HepG2 (cell line): Measurements from ENCODE around the gene DIP2C. TPM values are rescaled to one million over a fixed set of nuclear protein-coding genes. Genes with fewer than 3 reads are reported as not detected.

Source experiments
- CHCHD3 ChIP-seq: sonication (generic); formaldehyde crosslinking; IDR thresholded peaks from 2 replicates; pipeline ENCODE4 v1.8.0; 2022; ENCODE audit warnings: mild to moderate bottlenecking, missing genetic modification reagents, moderate library complexity
- FOXA3 ChIP-seq: IDR thresholded peaks from 2 replicates; pipeline ENCODE4 v1.6.1; 2016; ENCODE audit warnings: missing genetic modification reagents, missing compliant biosample characterization
- HDAC1 ChIP-seq: sonication (generic); formaldehyde crosslinking; IDR thresholded peaks from 2 replicates; pipeline ENCODE4 v1.5.1; 2020; ENCODE audit warnings: mild to moderate bottlenecking, missing genetic modification reagents
- HDAC2 ChIP-seq: sonication (generic); formaldehyde crosslinking; IDR thresholded peaks from 2 replicates; pipeline ENCODE4 v1.4.0; 2020; ENCODE audit warnings: missing genetic modification reagents
- KLF11 ChIP-seq: IDR thresholded peaks from 2 replicates; pipeline ENCODE4 v1.6.1; 2016; ENCODE audit warnings: missing compliant biosample characterization
- ONECUT2 ChIP-seq: sonication (generic); formaldehyde crosslinking; IDR thresholded peaks from 2 replicates; pipeline ENCODE4 v1.4.0; 2020; ENCODE audit warnings: missing genetic modification reagents
- SP140L ChIP-seq: sonication (generic); formaldehyde crosslinking; IDR thresholded peaks from 2 replicates; pipeline ENCODE4 v1.4.0; 2020; ENCODE audit warnings: missing genetic modification reagents, borderline replicate concordance
- YY1 ChIP-seq: IDR thresholded peaks from 2 replicates; pipeline ENCODE4 v1.6.1; 2011; ENCODE audit warnings: low read length, low read depth, moderate library complexity, mild to moderate bottlenecking; ENCODE audit not compliant: insufficient read depth, insufficient replicate concordance
- ZBTB33 ChIP-seq: sonication (generic); formaldehyde crosslinking; IDR thresholded peaks from 2 replicates; pipeline ENCODE4 v1.4.0; 2020; ENCODE audit warnings: missing genetic modification reagents
- ZNF281 ChIP-seq: sonication (generic); formaldehyde crosslinking; IDR thresholded peaks from 2 replicates; pipeline ENCODE4 v1.4.0; 2020; ENCODE audit warnings: missing genetic modification reagents, borderline replicate concordance
- ZNF589 ChIP-seq: sonication (generic); formaldehyde crosslinking; conservative IDR thresholded peaks from 2 replicates; pipeline ENCODE4 v1.8.0; 2022; ENCODE audit warnings: mild to moderate bottlenecking, moderate library complexity, missing genetic modification reagents
- ZNF777 ChIP-seq: sonication (generic); formaldehyde crosslinking; IDR thresholded peaks from 2 replicates; pipeline ENCODE4 v1.4.0; 2020; ENCODE audit warnings: missing genetic modification reagents
- polyA plus RNA-seq, 8 experiments: library from polyadenylated mRNA; depleted of rRNA in 3 of 8; stranded (reverse) in 7 of 8; unstranded in 1 of 8; fragments of >200 nt; fragmentation: Illumina TruSeq in 4 of 8; extraction: Trizol in 4 of 8; gene quantifications; 2 replicates each; pipeline versions ENCODE4 v1.2.1 to v1.2.3, GENCODE V29; 2011 to 2016; ENCODE audit warnings: low read depth in 4 of 8, missing spikeins in 1 of 8, mixed read lengths in 1 of 8; ENCODE audit not compliant: insufficient read depth in 1 of 8
- total RNA-seq, 5 experiments: library from RNA; depleted of rRNA; stranded (reverse); fragments of >200 nt; fragmentation: Illumina TruSeq; extraction: Trizol; gene quantifications; 2 replicates each; pipeline ENCODE4 v1.2.3, GENCODE V29; 2016; ENCODE audit warnings: low read depth in 1 of 5
- TF ChIP-seq, protein P1 (sequence below): IDR thresholded peaks from 2 replicates; pipeline ENCODE4 v1.6.1; 2016; ENCODE audit warnings: control low read depth
- TF ChIP-seq, protein P2 (sequence below), 2 experiments: IDR thresholded peaks; 2 replicates each; pipeline ENCODE4 v1.6.1; 2011 to 2012; ENCODE audit warnings: low read length in 2 of 2, borderline replicate concordance in 1 of 2, low read depth in 1 of 2, mild to moderate bottlenecking in 1 of 2, moderate library complexity in 1 of 2

The DIP2C gene
- total and polyA plus RNA-seq, 2 of the 13 experiments (the other 11 are each of a cell fraction or from before 2014, with no cell fraction given): 2.2 to 2.7 TPM

DNA sequence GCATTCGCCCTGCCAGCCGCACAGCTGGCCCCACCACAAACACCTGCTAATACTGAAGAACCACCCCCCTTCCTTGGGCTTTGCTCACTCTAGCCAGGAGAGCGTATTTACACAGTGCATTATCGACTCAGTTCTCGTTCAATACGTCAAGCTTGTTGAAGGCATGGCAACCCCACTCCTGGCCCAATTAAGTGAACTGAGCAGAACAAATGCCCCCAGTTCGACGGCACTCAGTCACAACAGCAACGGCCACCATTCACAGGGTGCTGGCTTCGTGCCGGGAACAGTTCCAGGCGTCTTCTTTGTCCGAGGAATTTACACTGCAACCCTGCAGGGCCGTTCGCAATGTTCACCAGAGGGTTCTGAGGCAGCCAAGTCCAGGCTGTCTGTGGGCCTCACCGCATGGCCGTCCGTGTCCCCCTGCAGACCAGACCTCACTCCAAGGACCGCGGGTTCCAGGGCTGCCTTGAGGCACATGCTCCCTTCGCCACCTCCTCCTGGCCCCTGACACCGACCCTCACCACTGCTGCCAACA lies 175.3 kb downstream of the DIP2C start (continued):
- TF ChIP-seq ZNF281 (CRISPR knock-in tag) (peak; percentile 43; the same call in 1 of the 2 replicates), ZBTB33 (no peak), YY1 (peak; percentile 20), FOXA3 (CRISPR knock-in tag) (peak; percentile 80), KLF11 (no peak), SP140L (CRISPR knock-in tag) (no peak), HDAC1 (peak; percentile 66), ZNF589 (0 out of 2 replicates have a peak, but pooled peaks have one; percentile 28), ZNF777 (CRISPR knock-in tag) (peak; percentile 77), ONECUT2 (CRISPR knock-in tag) (peak; percentile 88), HDAC2 (CRISPR knock-in tag) (peak; percentile 37; the same call in 1 of the 2 replicates), CHCHD3 (CRISPR knock-in tag) (no peak)
- TF ChIP-seq, protein P1, sequence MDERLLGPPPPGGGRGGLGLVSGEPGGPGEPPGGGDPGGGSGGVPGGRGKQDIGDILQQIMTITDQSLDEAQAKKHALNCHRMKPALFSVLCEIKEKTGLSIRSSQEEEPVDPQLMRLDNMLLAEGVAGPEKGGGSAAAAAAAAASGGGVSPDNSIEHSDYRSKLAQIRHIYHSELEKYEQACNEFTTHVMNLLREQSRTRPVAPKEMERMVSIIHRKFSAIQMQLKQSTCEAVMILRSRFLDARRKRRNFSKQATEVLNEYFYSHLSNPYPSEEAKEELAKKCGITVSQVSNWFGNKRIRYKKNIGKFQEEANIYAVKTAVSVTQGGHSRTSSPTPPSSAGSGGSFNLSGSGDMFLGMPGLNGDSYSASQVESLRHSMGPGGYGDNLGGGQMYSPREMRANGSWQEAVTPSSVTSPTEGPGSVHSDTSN: no peak
- TF ChIP-seq, protein P2, sequence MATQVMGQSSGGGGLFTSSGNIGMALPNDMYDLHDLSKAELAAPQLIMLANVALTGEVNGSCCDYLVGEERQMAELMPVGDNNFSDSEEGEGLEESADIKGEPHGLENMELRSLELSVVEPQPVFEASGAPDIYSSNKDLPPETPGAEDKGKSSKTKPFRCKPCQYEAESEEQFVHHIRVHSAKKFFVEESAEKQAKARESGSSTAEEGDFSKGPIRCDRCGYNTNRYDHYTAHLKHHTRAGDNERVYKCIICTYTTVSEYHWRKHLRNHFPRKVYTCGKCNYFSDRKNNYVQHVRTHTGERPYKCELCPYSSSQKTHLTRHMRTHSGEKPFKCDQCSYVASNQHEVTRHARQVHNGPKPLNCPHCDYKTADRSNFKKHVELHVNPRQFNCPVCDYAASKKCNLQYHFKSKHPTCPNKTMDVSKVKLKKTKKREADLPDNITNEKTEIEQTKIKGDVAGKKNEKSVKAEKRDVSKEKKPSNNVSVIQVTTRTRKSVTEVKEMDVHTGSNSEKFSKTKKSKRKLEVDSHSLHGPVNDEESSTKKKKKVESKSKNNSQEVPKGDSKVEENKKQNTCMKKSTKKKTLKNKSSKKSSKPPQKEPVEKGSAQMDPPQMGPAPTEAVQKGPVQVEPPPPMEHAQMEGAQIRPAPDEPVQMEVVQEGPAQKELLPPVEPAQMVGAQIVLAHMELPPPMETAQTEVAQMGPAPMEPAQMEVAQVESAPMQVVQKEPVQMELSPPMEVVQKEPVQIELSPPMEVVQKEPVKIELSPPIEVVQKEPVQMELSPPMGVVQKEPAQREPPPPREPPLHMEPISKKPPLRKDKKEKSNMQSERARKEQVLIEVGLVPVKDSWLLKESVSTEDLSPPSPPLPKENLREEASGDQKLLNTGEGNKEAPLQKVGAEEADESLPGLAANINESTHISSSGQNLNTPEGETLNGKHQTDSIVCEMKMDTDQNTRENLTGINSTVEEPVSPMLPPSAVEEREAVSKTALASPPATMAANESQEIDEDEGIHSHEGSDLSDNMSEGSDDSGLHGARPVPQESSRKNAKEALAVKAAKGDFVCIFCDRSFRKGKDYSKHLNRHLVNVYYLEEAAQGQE (IDR thresholded peaks at IDR 0.05; ENCODE audit: borderline replicate concordance in 1 of 2, low read depth in 1 of 2, low read length in 2 of 2): no peak
